Smooth muscle cell (in vitro differentiated cells): ENCODE measurements around the gene SPIRE2. TPM values are rescaled to one million over a fixed set of nuclear protein-coding genes. Genes with fewer than 3 reads are reported as not detected.
"Not testable (repeated sequence)": the region's sequence is repeated elsewhere in the genome, so short reads cannot be mapped to it uniquely, and the experiment has no call there.

Source experiments
- DNase-seq: peaks from one replicate; lab custom pipeline; 2025; ENCODE audit not compliant: unreplicated experiment; lab: John Stamatoyannopoulos, UW
- H2AFZ ChIP-seq: fragments of 200-600 bp; sonication (generic); 2 replicates; pipeline ENCODE4 v1.6.0; 2016; ENCODE audit warnings: antibody characterized with exemption, low read depth, mild to moderate bottlenecking
- H3F3A ChIP-seq: fragments of 200-600 bp; sonication (generic); 2 replicates; pipeline ENCODE4 v1.6.0; 2017; ENCODE audit warnings: antibody characterized with exemption, low read depth
- H3K27ac ChIP-seq: fragments of 200-600 bp; sonication (generic); 2 replicates; pipeline ENCODE4 v1.5.1; 2016; ENCODE audit warnings: low read depth, mild to moderate bottlenecking
- H3K27me3 ChIP-seq: fragments of 200-600 bp; sonication (generic); 2 replicates; pipeline ENCODE4 v1.6.1; 2016; ENCODE audit warnings: low read depth, mild to moderate bottlenecking
- H3K36me3 ChIP-seq: fragments of 200-600 bp; sonication (generic); 2 replicates; pipeline ENCODE4 v1.5.1; 2016; ENCODE audit warnings: low read depth
- H3K4me1 ChIP-seq: fragments of 200-600 bp; sonication (generic); 2 replicates; pipeline ENCODE4 v1.5.1; 2016; ENCODE audit warnings: low read depth
- H3K4me2 ChIP-seq: fragments of 200-600 bp; sonication (generic); 2 replicates; pipeline ENCODE4 v1.6.0; 2016; ENCODE audit warnings: mild to moderate bottlenecking
- H3K4me3 ChIP-seq: fragments of 200-600 bp; sonication (generic); 2 replicates; pipeline ENCODE4 v1.5.1; 2016; ENCODE audit warnings: mild to moderate bottlenecking
- H3K79me2 ChIP-seq: fragments of 200-600 bp; sonication (generic); 2 replicates; pipeline ENCODE4 v1.6.0; 2016; ENCODE audit warnings: low read depth, mild to moderate bottlenecking
- H3K9ac ChIP-seq: fragments of 200-600 bp; sonication (generic); 2 replicates; pipeline ENCODE4 v1.6.0; 2016; ENCODE audit warnings: low read depth
- H3K9me3 ChIP-seq: fragments of 200-600 bp; sonication (generic); replicated peaks from 2 replicates; pipeline ENCODE4 v1.5.1; 2016; ENCODE audit warnings: low read depth
- H4K20me1 ChIP-seq: fragments of 200-600 bp; sonication (generic); 2 replicates; pipeline ENCODE4 v1.6.0; 2016; ENCODE audit warnings: low read depth
- WGBS: methylation state at CpG from one replicate; pipeline ENCODE4 v1.1.7; 2016; ENCODE audit warnings: low lambda C conversion rate; 5-methylcytosine and 5-hydroxymethylcytosine counted together
- polyA plus RNA-seq: library from polyadenylated mRNA; unstranded; fragments of >200 nt; fragmentation: Nextera tagmentation; extraction: Ambion mirVana; gene quantifications from 2 replicates; pipeline ENCODE4 v1.2.1, GENCODE V29; 2016
- total RNA-seq: library from RNA; depleted of rRNA; stranded (reverse); fragments of >200 nt; gene quantifications from 2 replicates; pipeline ENCODE4 v1.2.3, GENCODE V29; 2014
- TF ChIP-seq, protein P1 (sequence below): fragments of 200-600 bp; sonication (generic); IDR thresholded peaks from 2 replicates; pipeline ENCODE4 v1.5.1; 2017; ENCODE audit warnings: borderline replicate concordance, mild to moderate bottlenecking, antibody characterized with exemption; ENCODE audit not compliant: insufficient read depth, poor library complexity, severe bottlenecking

Gene SPIRE2
- total and polyA plus RNA-seq, 2 experiments from 2014 or later = 1.1 to 1.4 TPM

GRCh38 chr16:89873109-89873971, 45.1 kb downstream of the SPIRE2 start, which contains the start of gene TCF25:
Gene TCF25, plus strand, starts transcription at chr16:89873592. Its CDS starts 76 bp downstream, at chr16:89873668.
- TF ChIP-seq, protein P1, sequence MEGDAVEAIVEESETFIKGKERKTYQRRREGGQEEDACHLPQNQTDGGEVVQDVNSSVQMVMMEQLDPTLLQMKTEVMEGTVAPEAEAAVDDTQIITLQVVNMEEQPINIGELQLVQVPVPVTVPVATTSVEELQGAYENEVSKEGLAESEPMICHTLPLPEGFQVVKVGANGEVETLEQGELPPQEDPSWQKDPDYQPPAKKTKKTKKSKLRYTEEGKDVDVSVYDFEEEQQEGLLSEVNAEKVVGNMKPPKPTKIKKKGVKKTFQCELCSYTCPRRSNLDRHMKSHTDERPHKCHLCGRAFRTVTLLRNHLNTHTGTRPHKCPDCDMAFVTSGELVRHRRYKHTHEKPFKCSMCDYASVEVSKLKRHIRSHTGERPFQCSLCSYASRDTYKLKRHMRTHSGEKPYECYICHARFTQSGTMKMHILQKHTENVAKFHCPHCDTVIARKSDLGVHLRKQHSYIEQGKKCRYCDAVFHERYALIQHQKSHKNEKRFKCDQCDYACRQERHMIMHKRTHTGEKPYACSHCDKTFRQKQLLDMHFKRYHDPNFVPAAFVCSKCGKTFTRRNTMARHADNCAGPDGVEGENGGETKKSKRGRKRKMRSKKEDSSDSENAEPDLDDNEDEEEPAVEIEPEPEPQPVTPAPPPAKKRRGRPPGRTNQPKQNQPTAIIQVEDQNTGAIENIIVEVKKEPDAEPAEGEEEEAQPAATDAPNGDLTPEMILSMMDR = no peak
- peaks cover 40% of the 10 kb centered on the region for H4K20me1 ChIP-seq
- peak within 1 kb of the TSS; percentile 96 for H3K4me3 ChIP-seq
- H3F3A ChIP-seq = peaks cover 8% of the 10 kb centered on the region
- peak within 1 kb of the TSS; percentile 100 for H3K9ac ChIP-seq
- H3K79me2 ChIP-seq = peaks cover 39% of the 10 kb centered on the region
- peak within 1 kb of the TSS; percentile 92 for H3K4me2 ChIP-seq
- peak within 1 kb of the TSS; percentile 100 for H3K27ac ChIP-seq
- peaks cover 1% of the 10 kb centered on the region for H3K9me3 ChIP-seq
- H3K4me1 ChIP-seq = peaks cover 8% of the 10 kb centered on the region
- 2% methylated on average over 77 of the region's 104 CpGs for WGBS
- H3K27me3 ChIP-seq = no peaks in the 10 kb centered on the region
- peak; percentile 92 for DNase-seq
- no peak within 1 kb of the TSS for H2AFZ ChIP-seq
- H3K36me3 ChIP-seq = no peaks in the 10 kb centered on the region

- TF ChIP-seq, protein P1 = no peak
- peaks cover 47% of the 10 kb centered on the region for H3K79me2 ChIP-seq
- peak overlapping the region; percentile 100 for H3K9ac ChIP-seq
- WGBS = 7% methylated on average over 32 of the region's 61 CpGs
- H3K9me3 ChIP-seq = no peaks in the 10 kb centered on the region
- peak overlapping the region; percentile 96 for H3K4me3 ChIP-seq
- H4K20me1 ChIP-seq = peaks cover 48% of the 10 kb centered on the region
- H3K36me3 ChIP-seq = no peaks in the 10 kb centered on the region
- peak overlapping the region; percentile 92 for H3K4me2 ChIP-seq
- H3F3A ChIP-seq = peaks cover 8% of the 10 kb centered on the region
- peak; percentile 99 for DNase-seq
- H3K4me1 ChIP-seq = peaks cover 8% of the 10 kb centered on the region
- peak overlapping the region; percentile 100 for H3K27ac ChIP-seq
- H2AFZ ChIP-seq = no peak overlapping the region
- H3K27me3 ChIP-seq = no peaks in the 10 kb centered on the region
These were observed 45.9 kb downstream of the SPIRE2 start for GRCh38 chr16:89873972-89874689.

DNA sequence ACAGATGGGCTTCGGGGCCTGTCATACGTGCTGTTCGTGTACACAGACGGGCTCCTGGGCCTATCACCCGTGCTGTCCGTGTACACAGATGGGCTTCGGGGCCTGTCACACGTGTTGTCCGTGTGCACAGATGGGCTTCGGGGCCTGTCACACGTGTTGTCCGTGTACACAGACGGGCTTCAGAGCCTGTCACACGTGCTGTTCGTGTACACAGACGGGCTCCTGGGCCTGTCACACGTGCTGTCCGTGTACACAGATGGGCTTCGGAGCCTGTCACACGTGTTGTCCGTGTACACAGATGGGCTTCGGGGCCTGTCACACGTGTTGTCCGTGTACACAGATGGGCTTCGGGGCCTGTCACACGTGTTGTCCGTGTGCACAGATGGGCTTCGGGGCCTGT, 50.8 kb downstream of the SPIRE2 start:
- H3K4me1 ChIP-seq, H3K9me3 ChIP-seq, H3K4me2 ChIP-seq, H3K27ac ChIP-seq, H3K9ac ChIP-seq, H3K4me3 ChIP-seq, DNase-seq, H2AFZ ChIP-seq, H3F3A ChIP-seq, H3K27me3 ChIP-seq, H3K36me3 ChIP-seq: not testable (repeated sequence)
- H3K79me2 ChIP-seq = peaks cover 90% of the 10 kb centered on the region
- H4K20me1 ChIP-seq = peaks cover 95% of the 10 kb centered on the region
- WGBS = 98% methylated on average over 28 of the region's 28 CpGs
